K562 (cell line): ENCODE measurements around the gene RGL2. TPM values are rescaled to one million over a fixed set of nuclear protein-coding genes. Genes with fewer than 3 reads are reported as not detected.
A peak's percentile ranks its signal among the peaks of the same experiment; 100 is the strongest.

Source experiments
- ATAC-seq: fragments of 200-7000 bp; cut with Tn5 transposase; 3 replicates; pipeline ENCODE4 v1.9.1; 2020; ENCODE audit warnings: moderate library complexity
- BruUV-seq: library from RNA; stranded (reverse); fragments of 400-500 nt; replicated peaks from 2 replicates; lab custom pipeline; 2021; lab: Mats Ljungman, UMichigan
- CTCF ChIA-PET: fragments of 300-600 bp; formaldehyde crosslinking; extraction: SDS; loops from one replicate; lab custom pipeline; 2021; ENCODE audit warnings: low intra/inter-chr PET ratio; lab: Yijun Ruan, JAX
- POLR2A ChIA-PET: fragments of 300-600, 350-650 bp; sonication (Branson Sonifier 250); formaldehyde crosslinking; extraction: SDS; loops from one replicate; lab custom pipeline; 2021; ENCODE audit warnings: antibody characterized with exemption, inconsistent platforms; lab: Yijun Ruan, JAX
- DNase-seq, 4 experiments: peaks; one replicate each; pipeline versions ENCODE4 v3.0.0 to v3.0.0-alpha.2; 2011 to 2018; ENCODE audit warnings: low spot score in 3 of 4, mixed read lengths in 3 of 4; ENCODE audit errors: extremely low read depth in 1 of 4
- FAIRE-seq: peaks from 2 replicates; lab custom pipeline; 2011; peaks lifted over from hg19 to GRCh38; lab: Jason Lieb, UNC
- H2AFZ ChIP-seq: 2 replicates; pipeline ENCODE4 v1.6.0; 2011; ENCODE audit warnings: low read depth, low read length, control low read depth, inconsistent platforms
- H3K27ac ChIP-seq: fragments of 200-600 bp; 3 replicates; pipeline ENCODE4 v1.8.0; 2011; ENCODE audit warnings: low read depth, mild to moderate bottlenecking, control low read depth, inconsistent platforms, low read length, moderate library complexity, mixed read lengths; ENCODE audit errors: extremely low read depth
- H3K27me3 ChIP-seq, 2 experiments: fragments of 300-600 bp in 1 of 2; 2 replicates in 1 of 2; 3 replicates in 1 of 2; pipeline versions ENCODE4 v1.6.0 to v1.8.0; 2011; ENCODE audit warnings: inconsistent platforms in 2 of 2, low read length in 2 of 2, mild to moderate bottlenecking in 1 of 2, mixed read lengths in 1 of 2, moderate library complexity in 1 of 2; ENCODE audit not compliant: control insufficient read depth in 2 of 2, insufficient read depth in 2 of 2
- H3K36me3 ChIP-seq: fragments of 300-600 bp; 3 replicates; pipeline ENCODE4 v1.8.0; 2011; ENCODE audit warnings: mild to moderate bottlenecking, low read length, inconsistent platforms; ENCODE audit not compliant: control insufficient read depth, insufficient read depth
- H3K4me1 ChIP-seq, 2 experiments: fragments of 200-600 bp in 1 of 2; replicated peaks in 1 of 2; 2 replicates in 1 of 2; 3 replicates in 1 of 2; pipeline versions ENCODE4 v1.5.1 to v1.8.0; 2011; ENCODE audit warnings: inconsistent platforms in 2 of 2, low read length in 2 of 2, mild to moderate bottlenecking in 1 of 2, mixed read lengths in 1 of 2, moderate library complexity in 1 of 2; ENCODE audit not compliant: control insufficient read depth in 2 of 2, insufficient read depth in 2 of 2
- H3K4me2 ChIP-seq: 2 replicates; pipeline ENCODE4 v1.6.1; 2011; ENCODE audit warnings: low read length, control low read depth, inconsistent platforms, mixed read lengths; ENCODE audit not compliant: insufficient read depth
- H3K4me3 ChIP-seq: fragments of 200-600 bp; sonication (generic), shearing (Covaris generic); 2 replicates; pipeline ENCODE4 v1.5.1; 2016; ENCODE audit warnings: control low read depth, inconsistent platforms
- H3K79me2 ChIP-seq: fragments of 200-600 bp; 3 replicates; pipeline ENCODE4 v1.8.0; 2011; ENCODE audit warnings: low read length, inconsistent platforms; ENCODE audit not compliant: control insufficient read depth, insufficient read depth
- H3K9ac ChIP-seq, 2 experiments: 2 replicates each; pipeline versions ENCODE4 v1.6.0 to v1.6.1; 2011; ENCODE audit warnings: low read depth in 2 of 2, low read length in 2 of 2, control low read depth in 1 of 2, inconsistent platforms in 1 of 2, mild to moderate bottlenecking in 1 of 2, mixed read lengths in 1 of 2; ENCODE audit not compliant: insufficient read depth in 1 of 2
- H3K9me1 ChIP-seq: one replicate; pipeline ENCODE4 v1.6.0; 2011; ENCODE audit warnings: inconsistent platforms, mild to moderate bottlenecking, low read length, moderate library complexity; ENCODE audit not compliant: control insufficient read depth, insufficient read depth
- H3K9me3 ChIP-seq: replicated peaks from 2 replicates; pipeline ENCODE4 v1.5.1; 2011; ENCODE audit warnings: low read depth, low read length, inconsistent platforms; ENCODE audit not compliant: control insufficient read depth, insufficient read depth
- H4K20me1 ChIP-seq: replicated peaks from 2 replicates; pipeline ENCODE4 v1.6.1; 2011; ENCODE audit warnings: low read length, inconsistent platforms, mixed read lengths; ENCODE audit not compliant: control insufficient read depth, insufficient read depth
- BHLHE40 ChIP-seq: IDR thresholded peaks from 2 replicates; pipeline ENCODE4 v1.6.1; 2011; ENCODE audit warnings: low read length, improper control_type of control experiment
- CBFA2T3 ChIP-seq: fragments of 450-650 bp; IDR thresholded peaks from 2 replicates; pipeline ENCODE4 v1.6.1; 2017
- CHD2 ChIP-seq: IDR thresholded peaks from 2 replicates; pipeline ENCODE4 v1.6.1; 2011; ENCODE audit warnings: low read depth, low read length
- FOXJ3 ChIP-seq: sonication (generic); formaldehyde crosslinking; IDR thresholded peaks from 2 replicates; pipeline ENCODE4 v1.4.0; 2020; ENCODE audit warnings: mild to moderate bottlenecking, missing genetic modification reagents
- HNRNPLL ChIP-seq: fragments of 200-400 bp; formaldehyde crosslinking; IDR thresholded peaks from 2 replicates; pipeline ENCODE4 v1.6.1; 2017; ENCODE audit warnings: low read length, low read depth, mild to moderate bottlenecking; ENCODE audit not compliant: poor library complexity, severe bottlenecking
- MCM5 ChIP-seq: fragments of 450-650 bp; IDR thresholded peaks from 2 replicates; pipeline ENCODE4 v1.6.1; 2016; ENCODE audit warnings: low read depth
- PURB ChIP-seq: sonication (generic); formaldehyde crosslinking; IDR thresholded peaks from 2 replicates; pipeline ENCODE4 v1.9.0; 2021; ENCODE audit warnings: low read depth, mild to moderate bottlenecking, missing genetic modification reagents
- TFAM ChIP-seq: fragments of 250-450 bp; sonication (Bioruptor Pico); conservative IDR thresholded peaks from 2 replicates; pipeline ENCODE4 v1.5.0; 2021; ENCODE audit warnings: mild to moderate bottlenecking, moderate library complexity
- VEZF1 ChIP-seq: fragments of 200-800 bp; sonication (Bioruptor generic); IDR thresholded peaks from 2 replicates; pipeline ENCODE4 v1.6.1; 2017; ENCODE audit warnings: missing genetic modification characterization, missing compliant biosample characterization
- ZBED1 ChIP-seq: IDR thresholded peaks from 2 replicates; pipeline ENCODE4 v1.6.1; 2014
- ZNF717 ChIP-seq: fragments of 250-450 bp; sonication (Bioruptor Pico); IDR thresholded peaks from 2 replicates; pipeline ENCODE4 v1.5.0; 2021
- WGBS: fragments of 100-300 bp; shearing (Covaris generic); methylation state at CpG from one replicate; pipeline ENCODE4 v1.1.6; 2016; ENCODE audit warnings: low coverage, mixed read lengths; ENCODE audit not compliant: insufficient coverage; ENCODE audit errors: missing lambda C conversion rate; 5-methylcytosine and 5-hydroxymethylcytosine counted together
- in situ Hi-C: fragments of 300-500 bp; cut with MboI; formaldehyde crosslinking; loops from 4 replicates; pipeline ENCODE4 v1.15.0; 2018; ENCODE audit warnings: inconsistent platforms, mixed read lengths
- intact Hi-C: fragments of 100-400 bp; cut with micrococcal nuclease; formaldehyde crosslinking; loops from 2 replicates; pipeline ENCODE4 v1.14.2; 2022
- polyA plus RNA-seq, 8 experiments: library from polyadenylated mRNA; depleted of rRNA in 4 of 8; stranded (reverse) in 5 of 8; unstranded in 3 of 8; fragments of >200 nt; fragmentation: Nextera tagmentation in 2 of 8; fragmentation: Illumina TruSeq in 1 of 8; extraction: Ambion mirVana in 2 of 8; extraction: Trizol in 1 of 8; gene quantifications; 2 replicates each; pipeline versions ENCODE4 v1.2.1 to v1.2.3, GENCODE V29; 2011 to 2014; ENCODE audit warnings: inconsistent platforms in 1 of 8, missing spikeins in 1 of 8
- total RNA-seq, 7 experiments: library from RNA; depleted of rRNA in 6 of 7; stranded (reverse); fragments of >200 nt in 6 of 7; fragmentation: Illumina TruSeq in 2 of 7; extraction: Trizol in 2 of 7; gene quantifications; 2 replicates each; pipeline versions ENCODE4 v1.2.1 to v1.2.3, GENCODE V29; 2011 to 2021; ENCODE audit warnings: low replicate concordance in 1 of 7
- TF ChIP-seq, protein P1 (sequence below): fragments of 250-450 bp; sonication (Bioruptor Pico); IDR thresholded peaks from 2 replicates; pipeline ENCODE4 v1.4.0; 2020

The RGL2 gene
- total and polyA plus RNA-seq, 9 of the 15 experiments (the other 6 are each of a cell fraction or from before 2014, with no cell fraction given), result 1.8 to 57.1 (median 19.5) TPM

DNA sequence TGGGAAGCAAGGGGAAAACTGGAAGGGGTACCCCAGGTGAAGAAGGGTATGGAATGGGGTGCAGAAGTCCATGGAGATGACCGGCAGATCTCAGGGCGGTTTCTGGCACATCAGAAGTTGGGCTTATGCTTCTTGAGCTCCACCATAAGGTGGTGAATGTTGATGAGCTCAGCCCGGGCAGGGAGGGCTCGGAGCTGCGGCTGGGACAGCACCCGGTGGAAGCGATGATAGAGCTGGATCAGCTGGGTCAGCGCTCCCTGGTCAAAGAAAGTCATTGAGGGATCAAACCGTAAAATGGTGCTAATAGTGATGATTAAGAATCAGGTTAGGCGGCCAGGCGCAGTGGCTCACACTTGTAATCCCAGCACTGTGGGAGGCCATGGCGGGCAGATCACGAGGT is 48.0 kb downstream of the RGL2 start:
- peak overlapping the region in 1 of 2 experiments; percentile 57; a peak in 1 of 4 replicates for H3K9ac ChIP-seq
- ChIA-PET POLR2A (interaction anchor here (0.9 to 5.2 kb wide), 8 partner anchors 12 to 481 kb away, joined by 3 to 57 read pairs (median 11); partner anchors contain the start of genes RPS18 and VPS52), CTCF (no interaction called here)
- H3K9me1 ChIP-seq, result peaks cover 4% of the 10 kb centered on the region
- H3K4me1 ChIP-seq, result peaks cover 22 to 31% of the 10 kb centered on the region in 2 experiments
- peaks cover 0 to 6% of the 10 kb centered on the region in 2 experiments; a peak in 1 of 5 replicates for H3K27me3 ChIP-seq
- DNase-seq (no peak), ATAC-seq (no peak), FAIRE-seq (no peak)
- no peak overlapping the region; the same call in 2 of the 3 replicates for H3K27ac ChIP-seq
- intact Hi-C loops, result no loop called here
- no TSS peak for BruUV-seq
- in situ Hi-C loops, result no loop called here
- H3K36me3 ChIP-seq, result peaks cover 22% of the 10 kb centered on the region
- H3K4me2 ChIP-seq, result peak overlapping the region; percentile 97; the same call in 1 of the 2 replicates
- no peaks in the 10 kb centered on the region for H4K20me1 ChIP-seq
- 95% methylated on average over 13 of the region's 13 CpGs for WGBS
- H3K9me3 ChIP-seq, result no peaks in the 10 kb centered on the region
- no peaks in the 10 kb centered on the region for H3K79me2 ChIP-seq
- no peak overlapping the region for H2AFZ ChIP-seq
- TF ChIP-seq ZBED1, result no peak
- TF ChIP-seq MCM5, result no peak
- TF ChIP-seq CBFA2T3, result no peak
- TF ChIP-seq TFAM (CRISPR knock-in tag), result no peak
- TF ChIP-seq, protein P1, sequence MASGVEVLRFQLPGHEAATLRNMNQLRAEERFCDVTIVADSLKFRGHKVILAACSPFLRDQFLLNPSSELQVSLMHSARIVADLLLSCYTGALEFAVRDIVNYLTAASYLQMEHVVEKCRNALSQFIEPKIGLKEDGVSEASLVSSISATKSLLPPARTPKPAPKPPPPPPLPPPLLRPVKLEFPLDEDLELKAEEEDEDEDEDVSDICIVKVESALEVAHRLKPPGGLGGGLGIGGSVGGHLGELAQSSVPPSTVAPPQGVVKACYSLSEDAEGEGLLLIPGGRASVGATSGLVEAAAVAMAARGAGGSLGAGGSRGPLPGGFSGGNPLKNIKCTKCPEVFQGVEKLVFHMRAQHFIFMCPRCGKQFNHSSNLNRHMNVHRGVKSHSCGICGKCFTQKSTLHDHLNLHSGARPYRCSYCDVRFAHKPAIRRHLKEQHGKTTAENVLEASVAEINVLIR (CRISPR knock-in tag), result no peak
- TF ChIP-seq CHD2, result no peak
- TF ChIP-seq VEZF1 (CRISPR knock-in tag), result no peak
- TF ChIP-seq ZNF717 (CRISPR knock-in tag), result no peak
- no peak for TF ChIP-seq HNRNPLL
- TF ChIP-seq BHLHE40, result no peak
- TF ChIP-seq FOXJ3 (CRISPR knock-in tag), result no peak
- no peak for TF ChIP-seq PURB (CRISPR knock-in tag)
- no peak overlapping the region for H3K4me3 ChIP-seq
